ENCODE measurements around the gene SOX6. TPM values are rescaled to one million over a fixed set of nuclear protein-coding genes. Genes with fewer than 3 reads are reported as not detected.

SOX6 gene
- total RNA-seq, 1 donor from 2014 or later = 13.2 TPM

GRCh38 chr11:16299884-16300782 is 56.2 kb downstream of the SOX6 start:
- Histone ChIP-seq H3K4me1 (ENCODE audit: insufficient read depth, low read length) (no peaks in the 10 kb centered on the region), H3K4me3 (ENCODE audit: insufficient read depth, low read depth, low read length) (no peak overlapping the region), H3K27ac (ENCODE audit: low read depth, low read length) (no peak overlapping the region), H3K9ac (ENCODE audit: low read length) (no peak overlapping the region), H3K36me3 (ENCODE audit: insufficient read depth, low read length) (no peaks in the 10 kb centered on the region), H4K20me1 (ENCODE audit: insufficient read depth, low read length) (no peaks in the 10 kb centered on the region), H3K79me2 (ENCODE audit: insufficient read depth, low read length) (no peaks in the 10 kb centered on the region), H3K27me3 (ENCODE audit: insufficient read depth, low read length) (no peaks in the 10 kb centered on the region), H2AFZ (ENCODE audit: low read depth, low read length) (no peak overlapping the region), H3K4me2 (ENCODE audit: low read length) (no peak overlapping the region), H3K9me3 (ENCODE audit: insufficient read depth, low read depth, low read length) (no peaks in the 10 kb centered on the region)
- H3K4me1 Mint-ChIP-seq (ENCODE audit: low read depth, unreplicated experiment) = peaks cover 14% of the 10 kb centered on the region
- H3K4me3 Mint-ChIP-seq (ENCODE audit: unreplicated experiment) = no peak overlapping the region
- peak overlapping the region; percentile 47 for H3K27ac Mint-ChIP-seq (ENCODE audit: unreplicated experiment)
- no peaks in the 10 kb centered on the region for H3K36me3 Mint-ChIP-seq (ENCODE audit: low read depth, unreplicated experiment)
- no peaks in the 10 kb centered on the region for H3K27me3 Mint-ChIP-seq (ENCODE audit: low read depth, unreplicated experiment)
- no peaks in the 10 kb centered on the region for H3K9me3 Mint-ChIP-seq (ENCODE audit: unreplicated experiment)
- DNase-seq (ENCODE audit: low read depth) (no peak), FAIRE-seq (peak; percentile 5)
- TF ChIP-seq CTCF (IDR thresholded peaks at IDR 0.05; ENCODE audit: insufficient read depth, low read depth, low read length) (no peak), EZH2 (IDR thresholded peaks at IDR 0.05; ENCODE audit: insufficient read depth, low read length) (no peak)

GRCh38 chr11:16299390-16299789 is 57.0 kb downstream of the SOX6 start:
- Mint-ChIP-seq H3K27ac (ENCODE audit: unreplicated experiment) (no peak overlapping the region), H3K4me1 (ENCODE audit: low read depth, unreplicated experiment) (peaks cover 14% of the 10 kb centered on the region), H3K36me3 (ENCODE audit: low read depth, unreplicated experiment) (no peaks in the 10 kb centered on the region), H3K9me3 (ENCODE audit: unreplicated experiment) (no peaks in the 10 kb centered on the region), H3K4me3 (ENCODE audit: unreplicated experiment) (no peak overlapping the region), H3K27me3 (ENCODE audit: low read depth, unreplicated experiment) (no peaks in the 10 kb centered on the region)
- no peaks in the 10 kb centered on the region for H4K20me1 ChIP-seq (ENCODE audit: insufficient read depth, low read length)
- no peaks in the 10 kb centered on the region for H3K79me2 ChIP-seq (ENCODE audit: insufficient read depth, low read length)
- H3K9me3 ChIP-seq (ENCODE audit: insufficient read depth, low read depth, low read length) = no peaks in the 10 kb centered on the region
- H3K9ac ChIP-seq (ENCODE audit: low read length) = no peak overlapping the region
- H3K4me2 ChIP-seq (ENCODE audit: low read length) = no peak overlapping the region
- no peak for FAIRE-seq
- no peak for TF ChIP-seq CTCF (IDR thresholded peaks at IDR 0.05; ENCODE audit: insufficient read depth, low read depth, low read length)
- TF ChIP-seq EZH2 (IDR thresholded peaks at IDR 0.05; ENCODE audit: insufficient read depth, low read length) = no peak
- H3K4me1 ChIP-seq (ENCODE audit: insufficient read depth, low read length) = no peaks in the 10 kb centered on the region
- no peak for DNase-seq (ENCODE audit: low read depth)
- H3K27ac ChIP-seq (ENCODE audit: low read depth, low read length) = no peak overlapping the region
- no peak overlapping the region for H2AFZ ChIP-seq (ENCODE audit: low read depth, low read length)
- no peak overlapping the region for H3K4me3 ChIP-seq (ENCODE audit: insufficient read depth, low read depth, low read length)
- H3K36me3 ChIP-seq (ENCODE audit: insufficient read depth, low read length) = no peaks in the 10 kb centered on the region
- H3K27me3 ChIP-seq (ENCODE audit: insufficient read depth, low read length) = no peaks in the 10 kb centered on the region

GRCh38 chr11:16297332-16297731 is 59.0 kb downstream of the SOX6 start:
- Mint-ChIP-seq H3K27me3 (ENCODE audit: low read depth, unreplicated experiment) (no peaks in the 10 kb centered on the region), H3K27ac (ENCODE audit: unreplicated experiment) (no peak overlapping the region)
- no peak for FAIRE-seq

More at GRCh38 chr11:16297332-16297731, 59.0 kb downstream of the SOX6 start:
- H4K20me1 ChIP-seq (ENCODE audit: insufficient read depth, low read length) = no peaks in the 10 kb centered on the region
- H3K9me3 ChIP-seq (ENCODE audit: insufficient read depth, low read depth, low read length) = no peaks in the 10 kb centered on the region
- H3K27me3 ChIP-seq (ENCODE audit: insufficient read depth, low read length) = no peaks in the 10 kb centered on the region
- H3K9me3 Mint-ChIP-seq (ENCODE audit: unreplicated experiment) = no peaks in the 10 kb centered on the region
- no peak for DNase-seq (ENCODE audit: low read depth)
- no peaks in the 10 kb centered on the region for H3K79me2 ChIP-seq (ENCODE audit: insufficient read depth, low read length)
- no peaks in the 10 kb centered on the region for H3K36me3 ChIP-seq (ENCODE audit: insufficient read depth, low read length)
- no peaks in the 10 kb centered on the region for H3K4me1 ChIP-seq (ENCODE audit: insufficient read depth, low read length)
- H3K27ac ChIP-seq (ENCODE audit: low read depth, low read length) = no peak overlapping the region
- H3K36me3 Mint-ChIP-seq (ENCODE audit: low read depth, unreplicated experiment) = no peaks in the 10 kb centered on the region
- H3K4me2 ChIP-seq (ENCODE audit: low read length) = no peak overlapping the region
- H3K9ac ChIP-seq (ENCODE audit: low read length) = no peak overlapping the region
- no peak overlapping the region for H3K4me3 ChIP-seq (ENCODE audit: insufficient read depth, low read depth, low read length)
- H3K4me3 Mint-ChIP-seq (ENCODE audit: unreplicated experiment) = no peak overlapping the region
- peaks cover 23% of the 10 kb centered on the region for H3K4me1 Mint-ChIP-seq (ENCODE audit: low read depth, unreplicated experiment)
- TF ChIP-seq EZH2 (IDR thresholded peaks at IDR 0.05; ENCODE audit: insufficient read depth, low read length) (no peak), CTCF (IDR thresholded peaks at IDR 0.05; ENCODE audit: insufficient read depth, low read depth, low read length) (no peak)
- no peak overlapping the region for H2AFZ ChIP-seq (ENCODE audit: low read depth, low read length)

All from astrocyte (in vitro differentiated cells and primary cell).